ENCODE measurements around the gene PLA2G15.

The PLA2G15 gene

GRCh38 chr16:68282064-68282452 is 36.9 kb downstream of the PLA2G15 start:
- no peak for DNase-seq (ENCODE audit: low read depth in 1 of 2, low spot score in 1 of 2)
- no peak overlapping the region; the same call in 1 of the 2 replicates for H3K27ac ChIP-seq (replicated peaks)
- no peaks in the 10 kb centered on the region for H3K27me3 ChIP-seq (ENCODE audit: insufficient read depth, poor library complexity, severe bottlenecking)
- H3K4me3 ChIP-seq (replicated peaks; ENCODE audit: insufficient read depth, low read length), result no peak overlapping the region
- TF ChIP-seq REST (IDR thresholded peaks at IDR 0.05; ENCODE audit: insufficient replicate concordance, low read depth) (no peak), POLR2AphosphoS5 (IDR thresholded peaks at IDR 0.05; ENCODE audit: low read depth) (no peak), SPI1 (IDR thresholded peaks at IDR 0.05; ENCODE audit: borderline replicate concordance, low read depth) (no peak)

- DNase-seq (ENCODE audit: low read depth in 1 of 2, low spot score in 1 of 2), result no peak
- no peak for TF ChIP-seq CTCF (IDR thresholded peaks at IDR 0.05; ENCODE audit: insufficient read depth, low read length)
- peak; percentile 66; the same call in 1 of the 2 replicates for TF ChIP-seq SPI1 (IDR thresholded peaks at IDR 0.05; ENCODE audit: borderline replicate concordance, low read depth)
- TF ChIP-seq REST (IDR thresholded peaks at IDR 0.05; ENCODE audit: insufficient replicate concordance, low read depth), result no peak
- Histone ChIP-seq H3K27ac (replicated peaks) (peak overlapping the region; percentile 88), H3K4me3 (replicated peaks; ENCODE audit: insufficient read depth, low read length) (no peak overlapping the region), H3K27me3 (ENCODE audit: insufficient read depth, poor library complexity, severe bottlenecking) (no peaks in the 10 kb centered on the region)
Observed at GRCh38 chr16:68283346-68283745, 38.2 kb downstream of the PLA2G15 start.

GRCh38 chr16:68283801-68284598 is 38.8 kb downstream of the PLA2G15 start:
- H3K4me3 ChIP-seq (replicated peaks; ENCODE audit: insufficient read depth, low read length), result no peak overlapping the region
- no peak for DNase-seq (ENCODE audit: low read depth in 1 of 2, low spot score in 1 of 2)
- peak overlapping the region; percentile 88 for H3K27ac ChIP-seq (replicated peaks)
- TF ChIP-seq REST (IDR thresholded peaks at IDR 0.05; ENCODE audit: insufficient replicate concordance, low read depth), result no peak
- TF ChIP-seq CTCF (IDR thresholded peaks at IDR 0.05; ENCODE audit: insufficient read depth, low read length), result no peak
- no peak for TF ChIP-seq SPI1 (IDR thresholded peaks at IDR 0.05; ENCODE audit: borderline replicate concordance, low read depth)
- TF ChIP-seq POLR2AphosphoS5 (IDR thresholded peaks at IDR 0.05; ENCODE audit: low read depth), result no peak
- no peak for TF ChIP-seq GABPA (IDR thresholded peaks at IDR 0.05; ENCODE audit: low read depth)
- H3K27me3 ChIP-seq (ENCODE audit: insufficient read depth, poor library complexity, severe bottlenecking), result no peaks in the 10 kb centered on the region
